BLaER1 treated with 17β-estradiol and CSF1 and Interleukin-3, amounts not matched to agents 10 nM and 100 nM (cell line): Measurements from ENCODE around the gene ACTL9.
"Not testable (repeated sequence)": the region's sequence is repeated elsewhere in the genome, so short reads cannot be mapped to it uniquely, and the experiment has no call there.

Experiments used
- H3K27ac ChIP-seq, 11 experiments: shearing (Covaris generic); formaldehyde crosslinking; 2 replicates each; pipeline ENCODE4 v1.8.1; 2022
- H3K27me3 ChIP-seq, 11 experiments: shearing (Covaris generic); formaldehyde crosslinking; 2 replicates each; pipeline ENCODE4 v1.8.1; 2022
- H3K36me3 ChIP-seq, 11 experiments: shearing (Covaris generic); formaldehyde crosslinking; 2 replicates each; pipeline ENCODE4 v1.8.1; 2022
- H3K4me1 ChIP-seq, 10 experiments: shearing (Covaris generic); formaldehyde crosslinking; 2 replicates each; pipeline ENCODE4 v1.8.1; 2022
- H3K4me2 ChIP-seq, 11 experiments: shearing (Covaris generic); formaldehyde crosslinking; 2 replicates each; pipeline ENCODE4 v1.8.1; 2022
- H3K4me3 ChIP-seq, 10 experiments: shearing (Covaris generic); formaldehyde crosslinking; 2 replicates each; pipeline ENCODE4 v1.8.1; 2022
- H3K9ac ChIP-seq, 11 experiments: shearing (Covaris generic); formaldehyde crosslinking; 2 replicates each; pipeline ENCODE4 v1.8.1; 2022
- H3K9me3 ChIP-seq, 11 experiments: shearing (Covaris generic); formaldehyde crosslinking; replicated peaks in 1 of 11; 2 replicates each; pipeline ENCODE4 v1.8.1; 2022
- H4K20me1 ChIP-seq, 11 experiments: shearing (Covaris generic); formaldehyde crosslinking; 2 replicates each; pipeline ENCODE4 v1.8.1; 2022
- Cebpa-rat ChIP-seq, 11 experiments: shearing (Covaris generic); IDR thresholded peaks; 2 replicates each; pipeline ENCODE4 v1.8.1; 2022

ACTL9 gene

DNA sequence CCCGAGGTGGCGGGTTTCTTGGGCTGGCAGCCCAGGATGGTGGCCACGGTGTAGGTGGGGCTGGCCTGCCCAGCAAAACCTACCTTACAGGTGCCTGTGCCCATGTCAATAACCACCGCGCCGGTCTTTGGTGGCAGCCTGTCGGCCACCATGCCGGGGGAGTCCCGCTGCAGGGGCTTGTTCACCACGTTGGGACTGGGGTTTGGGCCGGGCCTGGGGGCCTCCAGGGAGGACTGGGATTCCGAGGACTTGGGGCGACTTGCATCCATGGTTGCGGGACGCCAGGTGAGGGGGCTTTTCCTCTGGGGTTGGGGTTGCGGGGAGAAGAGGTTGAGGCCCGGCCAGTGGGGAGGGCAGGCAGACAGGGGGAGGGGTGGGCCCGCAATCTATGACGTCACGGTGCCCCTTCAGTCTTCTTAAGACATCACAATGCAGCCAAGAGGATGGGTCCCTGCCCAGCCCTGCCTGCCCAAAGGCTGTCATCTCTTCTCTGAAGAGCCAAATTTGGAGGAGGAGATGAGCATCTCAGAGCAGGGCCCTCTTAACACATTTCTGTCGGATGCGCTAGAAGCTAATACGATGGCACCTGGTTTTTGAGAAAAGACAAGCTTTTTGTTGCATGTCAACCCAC lies at the start of gene ACTL9:
Gene ACTL9, minus strand, starts transcription at position 363 of the 631 bp plus-strand sequence. Its CDS starts 94 bp downstream, at position 269.
- no peak within 1 kb of the TSS for H3K27ac ChIP-seq
- no peaks in the 10 kb centered on the region for H4K20me1 ChIP-seq
- no peaks in the 10 kb centered on the region for H3K36me3 ChIP-seq
- no peak for TF ChIP-seq Cebpa-rat (IDR thresholded peaks at IDR 0.05)
- peak within 1 kb of the TSS in 5 of 11 experiments; percentile 6 to 93 (median 13); a peak in 4 of 22 replicates for H3K4me2 ChIP-seq
- H3K4me3 ChIP-seq, result no peak within 1 kb of the TSS
- no peaks in the 10 kb centered on the region for H3K9me3 ChIP-seq
- no peak within 1 kb of the TSS for H3K9ac ChIP-seq
- H3K4me1 ChIP-seq, result peaks cover 24 to 53% (median 37%) of the 10 kb centered on the region in 10 experiments
- no peaks in the 10 kb centered on the region; a peak in 1 of 22 replicates for H3K27me3 ChIP-seq

DNA sequence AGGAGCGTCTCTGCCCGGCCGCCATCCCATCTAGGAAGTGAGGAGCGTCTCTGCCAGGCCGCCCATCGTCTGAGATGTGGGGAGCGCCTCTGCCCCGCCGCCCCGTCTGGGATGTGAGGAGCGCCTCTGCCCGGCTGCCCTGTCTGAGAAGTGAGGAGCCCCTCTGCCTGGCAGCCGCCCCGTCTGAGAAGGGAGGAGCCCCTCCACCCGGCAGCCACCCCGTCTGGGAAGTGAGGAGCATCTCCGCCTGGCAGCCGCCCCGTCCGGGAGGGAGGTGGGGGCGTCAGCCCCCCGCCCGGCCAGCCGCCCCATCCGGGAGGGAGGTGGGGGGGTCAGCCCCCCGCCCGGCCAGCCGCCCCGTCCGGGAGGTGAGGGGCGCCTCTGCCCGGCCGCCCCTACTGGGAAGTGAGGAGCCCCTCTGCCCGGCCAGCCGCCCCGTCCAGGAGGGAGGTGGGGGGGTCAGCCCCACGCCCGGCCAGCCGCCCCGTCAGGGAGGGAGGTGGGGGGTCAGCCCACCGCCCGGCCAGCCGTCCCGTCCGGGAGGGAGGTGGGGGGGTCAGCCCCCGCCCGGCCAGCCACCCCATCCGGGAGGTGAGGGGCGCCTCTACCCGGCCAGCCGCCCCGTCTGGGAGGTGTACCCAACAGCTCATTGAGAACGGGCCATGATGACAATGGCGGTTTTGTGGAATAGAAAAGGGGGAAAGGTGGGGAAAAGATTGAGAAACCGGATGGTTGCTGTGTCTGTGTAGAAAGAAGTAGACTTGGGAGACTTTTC lies 40.9 kb upstream of the ACTL9 start:
- H3K27ac ChIP-seq, result not testable (repeated sequence)

GRCh38 chr19:8738377-8738776 lies 39.8 kb upstream of the ACTL9 start:
- H3K27me3 ChIP-seq, result no peaks in the 10 kb centered on the region
- no peak overlapping the region for H3K9ac ChIP-seq
- no peak overlapping the region for H3K27ac ChIP-seq
- H3K36me3 ChIP-seq, result no peaks in the 10 kb centered on the region
- no peak overlapping the region for H3K4me3 ChIP-seq
- H3K9me3 ChIP-seq, result peaks cover 0 to 7% (median 5%) of the 10 kb centered on the region in 11 experiments; a peak in 9 of 22 replicates
- no peak for TF ChIP-seq Cebpa-rat (IDR thresholded peaks at IDR 0.05)
- no peak overlapping the region for H3K4me2 ChIP-seq
- H4K20me1 ChIP-seq, result no peaks in the 10 kb centered on the region
- no peaks in the 10 kb centered on the region for H3K4me1 ChIP-seq

More for the DNA sequence above, 40.9 kb upstream of the ACTL9 start:
- H3K4me1 ChIP-seq, H3K4me3 ChIP-seq, H4K20me1 ChIP-seq, H3K36me3 ChIP-seq, H3K9ac ChIP-seq, H3K4me2 ChIP-seq, H3K9me3 ChIP-seq, H3K27me3 ChIP-seq: not testable (repeated sequence)

DNA sequence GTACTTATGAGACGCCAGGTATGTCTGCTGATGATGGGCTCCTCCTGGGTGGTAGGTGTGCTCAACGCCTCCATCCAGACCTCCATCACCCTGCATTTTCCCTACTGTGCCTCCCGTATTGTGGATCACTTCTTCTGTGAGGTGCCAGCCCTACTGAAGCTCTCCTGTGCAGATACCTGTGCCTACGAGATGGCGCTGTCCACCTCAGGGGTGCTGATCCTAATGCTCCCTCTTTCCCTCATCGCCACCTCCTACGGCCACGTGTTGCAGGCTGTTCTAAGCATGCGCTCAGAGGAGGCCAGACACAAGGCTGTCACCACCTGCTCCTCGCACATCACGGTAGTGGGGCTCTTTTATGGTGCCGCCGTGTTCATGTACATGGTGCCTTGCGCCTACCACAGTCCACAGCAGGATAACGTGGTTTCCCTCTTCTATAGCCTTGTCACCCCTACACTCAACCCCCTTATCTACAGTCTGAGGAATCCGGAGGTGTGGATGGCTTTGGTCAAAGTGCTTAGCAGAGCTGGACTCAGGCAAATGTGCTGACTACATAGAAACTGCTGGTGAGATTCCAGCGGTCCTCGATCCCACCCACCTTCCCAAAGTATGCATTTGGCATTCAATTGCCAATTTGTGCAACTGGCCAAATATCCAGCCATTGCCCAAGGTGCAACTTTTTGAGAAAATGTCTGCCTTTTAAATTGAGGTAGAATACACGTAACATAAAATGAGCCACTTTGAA lies 33.0 kb upstream of the ACTL9 start:
- H3K9me3 ChIP-seq, result peaks cover 0 to 6% (median 0%) of the 10 kb centered on the region in 11 experiments; a peak in 1 of 22 replicates
- no peak overlapping the region for H3K27ac ChIP-seq
- no peaks in the 10 kb centered on the region for H3K36me3 ChIP-seq
- no peak overlapping the region for H3K9ac ChIP-seq
- no peak overlapping the region for H3K4me2 ChIP-seq
- no peaks in the 10 kb centered on the region for H3K27me3 ChIP-seq
- H4K20me1 ChIP-seq, result no peaks in the 10 kb centered on the region
- no peak for TF ChIP-seq Cebpa-rat (IDR thresholded peaks at IDR 0.05)
- H3K4me3 ChIP-seq, result no peak overlapping the region
- H3K4me1 ChIP-seq, result no peaks in the 10 kb centered on the region

DNA sequence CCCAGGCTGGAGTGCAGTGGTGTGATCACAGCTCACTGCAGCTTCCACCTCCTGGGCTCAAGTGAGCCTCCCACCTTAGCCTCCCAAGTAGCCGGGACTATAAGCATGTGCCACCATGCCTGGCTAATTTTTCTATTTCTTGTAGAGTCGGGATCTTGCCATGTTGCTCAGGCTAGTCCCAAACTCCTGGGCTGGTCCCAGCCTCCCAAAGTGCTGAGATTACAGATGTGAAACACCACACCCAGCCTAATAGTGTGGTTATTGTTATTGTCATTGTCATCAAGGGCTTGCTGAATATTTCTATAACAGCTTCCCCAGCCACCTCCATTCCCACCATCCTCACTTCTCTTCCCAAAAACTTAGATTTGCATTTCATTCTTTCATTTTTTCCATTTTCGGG lies 25.7 kb upstream of the ACTL9 start:
- no peak for TF ChIP-seq Cebpa-rat (IDR thresholded peaks at IDR 0.05)
- no peaks in the 10 kb centered on the region for H3K27me3 ChIP-seq
- H3K27ac ChIP-seq, result no peak overlapping the region
- no peaks in the 10 kb centered on the region for H3K36me3 ChIP-seq
- H3K4me3 ChIP-seq, result no peak overlapping the region
- no peaks in the 10 kb centered on the region for H4K20me1 ChIP-seq
- no peak overlapping the region for H3K9ac ChIP-seq
- H3K4me2 ChIP-seq, result no peak overlapping the region
- H3K9me3 ChIP-seq, result no peaks in the 10 kb centered on the region
- no peaks in the 10 kb centered on the region for H3K4me1 ChIP-seq

DNA sequence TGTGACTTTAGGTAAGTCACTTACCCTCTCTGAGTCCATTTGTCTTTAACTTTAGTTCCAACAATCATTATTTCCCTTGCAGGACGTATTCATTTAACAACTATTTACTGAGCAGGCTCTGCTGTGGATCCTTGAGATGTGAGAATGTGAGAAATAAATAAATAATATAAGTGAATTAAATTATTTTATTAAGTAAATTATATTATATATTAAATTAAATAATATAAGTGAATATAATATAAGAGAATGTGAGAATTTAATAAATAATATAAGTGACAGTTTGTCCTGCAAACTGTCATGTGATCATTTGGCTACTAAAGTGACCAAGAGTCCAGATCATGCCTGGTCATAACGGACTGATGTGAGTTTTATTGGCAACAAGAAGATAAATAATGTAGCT lies 23.4 kb upstream of the ACTL9 start:
- Histone ChIP-seq H3K36me3 (no peaks in the 10 kb centered on the region), H3K4me3 (no peak overlapping the region), H4K20me1 (no peaks in the 10 kb centered on the region), H3K9ac (no peak overlapping the region), H3K9me3 (peaks cover 0 to 4% (median 0%) of the 10 kb centered on the region in 11 experiments; a peak in 3 of 22 replicates), H3K27me3 (no peaks in the 10 kb centered on the region), H3K4me2 (no peak overlapping the region), H3K4me1 (no peaks in the 10 kb centered on the region), H3K27ac (no peak overlapping the region)
- no peak for TF ChIP-seq Cebpa-rat (IDR thresholded peaks at IDR 0.05)

- Histone ChIP-seq H3K27ac (no peak within 1 kb of the TSS), H3K27me3 (no peaks in the 10 kb centered on the region), H3K36me3 (no peaks in the 10 kb centered on the region), H4K20me1 (no peaks in the 10 kb centered on the region), H3K4me1 (no peaks in the 10 kb centered on the region), H3K9ac (no peak within 1 kb of the TSS), H3K4me3 (no peak within 1 kb of the TSS), H3K4me2 (no peak within 1 kb of the TSS), H3K9me3 (peaks cover 0 to 4% (median 0%) of the 10 kb centered on the region in 11 experiments; a peak in 3 of 22 replicates)
- TF ChIP-seq Cebpa-rat (IDR thresholded peaks at IDR 0.05), result no peak
These were observed 22.7 kb upstream of the ACTL9 start, which contains the start of gene OR2Z1 for GRCh38 chr19:8721334-8721733. Gene OR2Z1 (plus strand): TSS chr19:8721634. CDS start chr19:8731029, 9,395 bp downstream.

GRCh38 chr19:8710337-8710736 lies 11.7 kb upstream of the ACTL9 start:
- not testable (repeated sequence) for H3K27me3 ChIP-seq, H3K4me1 ChIP-seq, H3K4me2 ChIP-seq, H4K20me1 ChIP-seq, H3K36me3 ChIP-seq, H3K9ac ChIP-seq, H3K4me3 ChIP-seq, H3K27ac ChIP-seq
- H3K9me3 ChIP-seq, result peaks cover 8 to 18% (median 13%) of the 10 kb centered on the region in 11 experiments

DNA sequence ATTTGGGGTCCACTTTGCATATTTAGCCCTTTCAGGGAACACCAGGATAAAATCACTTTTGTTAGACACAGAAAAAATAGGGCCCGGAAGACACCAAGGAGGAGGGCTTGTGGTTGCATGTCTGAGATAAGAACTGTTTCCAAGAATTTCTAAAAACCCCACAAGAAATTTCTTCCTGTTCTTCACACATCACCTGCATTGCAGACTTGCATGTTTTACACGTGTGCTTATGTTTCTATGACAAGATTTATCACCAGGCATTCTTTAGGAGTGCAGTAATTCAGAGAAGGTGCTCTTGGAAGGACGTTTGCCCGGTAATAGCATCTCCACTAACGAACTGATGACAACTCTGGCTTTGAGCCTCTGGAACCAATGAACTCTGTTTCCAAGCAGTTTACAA lies 7.1 kb upstream of the ACTL9 start:
- no peak overlapping the region for H3K9ac ChIP-seq
- no peak for TF ChIP-seq Cebpa-rat (IDR thresholded peaks at IDR 0.05)
- no peak overlapping the region for H3K4me3 ChIP-seq
- peak overlapping the region; percentile 3 to 91 (median 53); a peak in 20 of 22 replicates for H3K4me2 ChIP-seq
- peaks cover 42 to 52% (median 48%) of the 10 kb centered on the region in 10 experiments for H3K4me1 ChIP-seq
- H3K36me3 ChIP-seq, result no peaks in the 10 kb centered on the region
- no peaks in the 10 kb centered on the region for H3K27me3 ChIP-seq
- H3K9me3 ChIP-seq, result no peaks in the 10 kb centered on the region
- H4K20me1 ChIP-seq, result no peaks in the 10 kb centered on the region
- 0 out of 22 replicates have a peak overlapping the region, but pooled peaks of 1 of the 11 experiments have one; percentile 23 for H3K27ac ChIP-seq

DNA sequence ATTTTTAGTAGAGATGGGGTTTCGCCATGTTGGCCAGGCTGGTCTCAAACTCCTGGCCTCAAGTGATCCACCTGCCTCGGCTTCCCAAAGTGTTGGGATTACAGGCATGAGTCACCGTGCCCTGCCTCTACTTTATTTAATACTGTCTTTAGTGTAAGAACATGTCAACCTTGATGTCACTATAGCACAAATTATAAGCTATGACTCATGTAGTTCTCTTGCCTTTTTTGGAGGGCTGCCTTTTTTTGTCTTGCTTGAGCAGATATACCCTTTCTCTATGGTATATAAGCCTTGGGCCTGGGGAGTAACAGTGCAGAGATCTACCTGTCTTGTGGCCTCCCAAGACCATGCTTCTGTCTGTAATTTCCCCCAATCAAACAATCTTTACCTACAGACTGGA lies 6.7 kb upstream of the ACTL9 start:
- Histone ChIP-seq H3K27ac (0 out of 22 replicates have a peak overlapping the region, but pooled peaks of 1 of the 11 experiments have one; percentile 23), H3K4me1 (peaks cover 43 to 56% (median 52%) of the 10 kb centered on the region in 10 experiments), H3K4me2 (peak overlapping the region; percentile 3 to 91 (median 53); a peak in 20 of 22 replicates)
- not testable (repeated sequence) for H4K20me1 ChIP-seq, H3K27me3 ChIP-seq, H3K36me3 ChIP-seq, H3K9me3 ChIP-seq, H3K4me3 ChIP-seq, H3K9ac ChIP-seq
